ENCODE data around the gene GON7. TPM values are rescaled to one million over a fixed set of nuclear protein-coding genes. Genes with fewer than 3 reads are reported as not detected.
"Not testable (repeated sequence)": the region's sequence is repeated elsewhere in the genome, so short reads cannot be mapped to it uniquely, and the experiment has no call there.

GON7 gene
- total and polyA plus RNA-seq, 12 donors, result 9.4 to 34.9 (median 18.0) TPM

- H3K36me3 ChIP-seq (replicated peaks in 1 of 2); H3K4me3 ChIP-seq; H3K27ac ChIP-seq; intact Hi-C loops (cut with DNase I); H3K27me3 ChIP-seq; H3K4me1 ChIP-seq (replicated peaks in 1 of 2); H3K9me3 ChIP-seq (replicated peaks in 1 of 3): not testable (repeated sequence)
- peak in 3 of 7 donors; percentile 18 to 61 (median 40) for DNase-seq
- 62 to 72% (median 70%) methylated on average over 9 of the region's 9 CpGs for WGBS, 4 donors
Measured at GRCh38 chr14:93168610-93169009, 38.3 kb downstream of the GON7 start.

DNA sequence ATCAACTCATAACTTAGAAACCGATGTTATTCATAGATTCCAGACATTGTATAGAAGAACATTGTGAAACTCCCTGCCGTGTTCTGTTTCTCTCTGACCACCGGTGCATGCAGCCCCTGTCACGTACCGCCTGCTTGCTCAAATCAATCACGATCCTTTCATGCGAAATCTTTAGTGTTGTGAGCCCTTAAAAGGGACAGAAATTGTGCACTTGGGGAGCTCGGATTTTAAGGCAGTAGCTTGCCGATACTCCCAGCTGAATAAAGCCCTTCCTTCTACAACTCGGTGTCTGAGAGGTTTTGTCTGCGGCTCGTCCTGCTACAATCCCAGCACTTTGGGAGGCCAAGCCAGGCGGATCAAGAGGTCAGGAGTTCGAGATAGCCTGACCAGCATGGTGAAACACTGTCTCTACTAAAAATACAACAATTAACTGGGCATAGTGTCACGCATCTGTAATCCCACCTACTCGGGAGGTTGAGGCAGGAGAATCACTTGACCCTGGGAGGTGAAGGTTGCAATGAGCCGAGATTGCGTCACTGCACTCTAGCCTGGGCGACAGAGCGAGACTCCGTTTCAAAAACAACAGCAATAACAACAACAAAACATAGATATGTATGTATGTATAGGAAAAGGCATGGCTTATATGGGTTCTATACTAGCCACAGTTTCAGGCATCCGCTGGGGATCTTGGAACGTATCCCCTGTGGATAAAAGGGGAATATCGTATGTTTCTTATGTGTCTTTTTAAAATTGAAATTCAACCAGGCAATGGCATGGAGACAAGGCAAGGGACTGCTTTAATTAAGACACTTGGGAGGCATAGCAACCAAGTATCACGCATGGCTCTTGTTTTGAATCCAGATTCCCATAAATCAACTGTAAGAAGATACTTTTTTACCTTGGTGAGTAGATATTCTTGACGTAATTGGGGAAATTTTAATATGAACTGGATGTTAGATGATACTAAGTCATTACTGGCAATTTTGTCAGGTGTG lies 41.3 kb downstream of the GON7 start:
- intact Hi-C loops (cut with DNase I); H3K36me3 ChIP-seq (replicated peaks in 1 of 2); H3K9me3 ChIP-seq (replicated peaks in 1 of 3); DNase-seq; H3K27ac ChIP-seq; H3K4me1 ChIP-seq (replicated peaks in 1 of 2); H3K4me3 ChIP-seq; H3K27me3 ChIP-seq: not testable (repeated sequence)
- 87 to 90% (median 89%) methylated on average over 23 to 26 of the region's 26 CpGs for WGBS, 4 donors

DNA sequence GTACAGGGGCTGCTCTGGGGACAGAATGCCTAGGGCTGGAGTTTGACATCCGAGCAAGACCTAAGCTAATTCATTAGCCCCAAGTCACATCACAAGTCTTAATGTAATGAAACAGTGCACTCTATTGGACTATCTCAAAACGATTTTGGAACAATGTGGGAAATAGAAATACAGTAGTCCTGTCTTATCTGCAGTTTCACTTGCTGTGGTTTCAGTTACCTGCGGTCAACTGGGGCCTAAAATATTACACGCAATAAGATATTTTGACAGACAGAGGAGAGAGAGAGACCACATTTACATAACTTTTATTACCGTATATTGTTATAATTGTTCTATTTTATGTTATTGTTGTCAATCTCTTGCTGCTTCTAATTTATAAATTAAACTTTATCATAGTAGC lies 43.3 kb downstream of the GON7 start:
- no peak for TF ChIP-seq CTCF (IDR thresholded peaks at IDR 0.05)
- H3K4me3 ChIP-seq, result no peak overlapping the region
- intact Hi-C loops (cut with DNase I), result no loop called here
- no peaks in the 10 kb centered on the region for H3K4me1 ChIP-seq (replicated peaks in 1 of 2)
- no peaks in the 10 kb centered on the region for H3K36me3 ChIP-seq (replicated peaks in 1 of 2)
- H3K27ac ChIP-seq, result no peak overlapping the region
- H3K27me3 ChIP-seq, result no peaks in the 10 kb centered on the region
- 62 to 83% (median 65%) methylated on average over 5 of the region's 5 CpGs for WGBS, 4 donors
- no peaks in the 10 kb centered on the region for H3K9me3 ChIP-seq (replicated peaks in 1 of 3)
- no peak for DNase-seq

DNA sequence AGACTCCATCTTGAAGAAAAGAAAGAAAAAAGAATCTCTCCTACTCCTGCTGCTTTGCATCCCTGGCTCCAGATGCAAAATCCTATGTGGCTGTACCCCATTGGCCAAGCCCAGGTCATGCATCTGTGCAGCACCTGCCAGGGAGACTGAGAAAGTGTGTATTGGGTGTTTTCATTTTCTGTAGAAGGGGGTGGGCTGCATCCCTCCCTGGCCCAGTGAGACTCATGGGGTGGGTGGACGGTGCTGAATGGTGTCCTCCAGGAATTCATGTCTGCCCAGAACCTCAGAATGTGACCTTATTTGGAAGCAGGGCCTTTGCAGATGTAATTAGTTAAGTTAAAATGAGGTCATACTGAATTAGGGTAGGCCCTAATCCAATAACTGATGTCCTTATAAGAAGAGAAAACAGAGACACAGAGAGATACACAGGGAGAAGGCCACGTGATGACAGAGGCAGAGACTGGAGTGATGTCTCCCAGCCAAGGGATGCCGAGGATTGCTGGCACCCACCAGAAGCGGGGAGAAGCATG lies 45.4 kb downstream of the GON7 start:
- DNase-seq, result no peak
- 62 to 85% (median 74%) methylated on average over 4 of the region's 4 CpGs for WGBS, 4 donors
- no peaks in the 10 kb centered on the region for H3K27me3 ChIP-seq
- intact Hi-C loops (cut with DNase I), result no loop called here
- TF ChIP-seq CTCF (IDR thresholded peaks at IDR 0.05) (no peak), POLR2A (IDR thresholded peaks at IDR 0.05) (no peak)
- no peak overlapping the region for H3K27ac ChIP-seq
- H3K4me1 ChIP-seq (replicated peaks in 1 of 2), result no peaks in the 10 kb centered on the region
- no peaks in the 10 kb centered on the region for H3K36me3 ChIP-seq (replicated peaks in 1 of 2)
- no peak overlapping the region for H3K4me3 ChIP-seq
- H3K9me3 ChIP-seq (replicated peaks in 1 of 3), result no peaks in the 10 kb centered on the region

DNA sequence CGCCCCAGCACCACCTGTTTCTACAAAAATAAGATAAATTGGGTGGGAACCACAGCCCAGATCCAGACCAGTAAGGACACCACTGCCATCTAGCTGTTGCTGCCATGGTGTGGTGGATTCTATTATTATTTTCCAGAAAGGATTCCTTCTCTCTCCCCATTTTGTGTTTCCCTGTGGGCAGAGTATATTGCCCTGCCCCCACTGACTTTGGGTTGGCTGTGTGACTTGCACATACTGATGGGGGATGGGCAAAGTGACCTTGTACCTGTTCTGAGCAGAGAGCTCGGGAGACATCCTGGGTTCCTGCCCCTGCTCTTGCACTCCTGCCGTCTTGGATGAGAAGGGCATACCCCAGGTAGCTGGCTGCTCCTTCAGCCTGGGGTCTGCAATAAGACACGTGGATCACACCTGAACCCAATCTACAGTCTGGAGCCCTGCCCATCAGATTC lies 46.5 kb downstream of the GON7 start:
- Histone ChIP-seq H3K36me3 (replicated peaks in 1 of 2) (no peaks in the 10 kb centered on the region), H3K27ac (no peak overlapping the region), H3K4me1 (replicated peaks in 1 of 2) (no peaks in the 10 kb centered on the region), H3K27me3 (no peaks in the 10 kb centered on the region), H3K4me3 (no peak overlapping the region), H3K9me3 (replicated peaks in 1 of 3) (no peaks in the 10 kb centered on the region)
- WGBS, 4 donors, result 7 to 41% (median 25%) methylated on average over 2 to 4 of the region's 4 CpGs
- TF ChIP-seq POLR2A (IDR thresholded peaks at IDR 0.05) (no peak), CTCF (IDR thresholded peaks at IDR 0.05) (peak in 5 of 6 experiments; percentile 22 to 37 (median 27))
- intact Hi-C loops (cut with DNase I), result no loop called here
- DNase-seq, result peak in 2 of 7 donors; percentile 16 to 43

DNA sequence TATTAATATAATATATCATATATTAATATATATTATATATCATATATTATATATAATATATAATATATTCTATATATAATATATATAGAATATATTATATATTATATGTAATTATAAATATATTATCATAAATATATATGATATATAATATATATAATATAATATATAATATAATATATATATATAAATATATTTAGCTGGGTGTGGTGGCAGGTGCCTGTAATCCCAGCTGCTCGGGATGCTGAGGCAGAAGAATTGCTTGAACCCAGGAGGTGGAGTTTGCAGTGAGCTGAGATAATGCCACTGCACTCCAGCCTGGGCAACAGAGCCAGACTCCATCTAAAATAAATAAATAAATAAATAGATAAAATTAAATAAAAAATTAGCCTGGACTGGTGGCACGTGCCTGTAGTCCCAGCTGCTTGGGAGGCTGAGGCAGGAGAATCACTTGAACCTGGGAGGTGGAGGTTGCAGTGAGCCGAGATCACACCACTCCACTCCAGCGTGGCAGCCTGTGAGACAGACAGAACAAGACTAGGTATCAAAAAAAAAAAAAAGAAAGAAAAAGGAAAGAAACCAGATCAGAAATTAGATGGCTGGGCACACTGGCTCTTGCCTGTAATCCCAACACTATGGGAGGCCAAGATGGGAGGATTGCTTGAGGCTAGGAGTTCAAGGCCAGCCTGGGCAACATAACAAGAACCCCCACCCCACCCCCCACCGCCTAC lies 47.1 kb downstream of the GON7 start:
- intact Hi-C loops (cut with DNase I), result not testable (repeated sequence)

DNA sequence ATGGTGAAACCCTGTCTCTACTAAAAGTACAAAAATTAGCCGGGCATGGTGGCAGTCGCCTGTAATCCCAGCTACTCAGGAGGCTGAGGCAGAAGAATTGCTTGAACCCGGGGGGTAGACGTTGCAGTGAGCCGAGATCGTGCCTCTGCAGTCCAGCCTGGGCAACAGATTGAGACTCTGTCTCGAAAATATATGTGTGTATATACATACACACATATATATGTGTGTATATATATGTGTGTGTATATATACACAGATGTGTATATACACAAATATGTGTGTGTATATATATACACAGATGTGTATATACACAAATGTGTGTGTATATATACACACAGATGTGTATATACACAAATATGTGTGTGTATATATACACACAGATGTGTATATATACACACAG lies 48.5 kb downstream of the GON7 start:
- intact Hi-C loops (cut with DNase I), result not testable (repeated sequence)
- 91 to 95% (median 92%) methylated on average over 7 of the region's 7 CpGs for WGBS, 4 donors

More for the DNA sequence above, 47.1 kb downstream of the GON7 start:
- not testable (repeated sequence) for H3K27ac ChIP-seq; DNase-seq; H3K27me3 ChIP-seq; H3K36me3 ChIP-seq (replicated peaks in 1 of 2); H3K4me3 ChIP-seq; H3K4me1 ChIP-seq (replicated peaks in 1 of 2); H3K9me3 ChIP-seq (replicated peaks in 1 of 3)
- WGBS, 4 donors, result 57 to 69% (median 63%) methylated on average over 5 of the region's 5 CpGs

More for the DNA sequence above, 48.5 kb downstream of the GON7 start:
- H3K36me3 ChIP-seq (replicated peaks in 1 of 2); H3K4me1 ChIP-seq (replicated peaks in 1 of 2); H3K9me3 ChIP-seq (replicated peaks in 1 of 3); H3K27ac ChIP-seq; H3K27me3 ChIP-seq; H3K4me3 ChIP-seq; DNase-seq: not testable (repeated sequence)
